Measurements from ENCODE around the gene FEM1B. TPM values are rescaled to one million over a fixed set of nuclear protein-coding genes. Genes with fewer than 3 reads are reported as not detected.

FEM1B gene
- total RNA-seq, 2 experiments from 2014 or later: 35.5 to 37.3 TPM

GRCh38 chr15:68289621-68290352 is 12.2 kb downstream of the FEM1B start:
- Histone ChIP-seq H3K4me2 (ENCODE audit: low read length) (no peak overlapping the region), H3K36me3 (ENCODE audit: insufficient read depth, low read length) (peaks cover 60% of the 10 kb centered on the region), H3K4me3 (ENCODE audit: low read depth, low read length, poor library complexity, severe bottlenecking) (no peak overlapping the region), H3K9me3 (ENCODE audit: low read length) (peaks cover 7% of the 10 kb centered on the region; the same call in 1 of the 2 replicates), H3K79me2 (ENCODE audit: insufficient read depth, low read depth, low read length) (peaks cover 74% of the 10 kb centered on the region), H3K27ac (ENCODE audit: low read depth, low read length, poor library complexity, severe bottlenecking) (no peak overlapping the region), H4K20me1 (ENCODE audit: insufficient read depth, low read length) (peaks cover 20% of the 10 kb centered on the region), H2AFZ (ENCODE audit: low read length) (no peak overlapping the region), H3K4me1 (ENCODE audit: insufficient read depth, low read length, poor library complexity, severe bottlenecking) (no peaks in the 10 kb centered on the region), H3K9me2 (ENCODE audit: insufficient read depth, low read length) (no peaks in the 10 kb centered on the region)
- TF ChIP-seq EZH2phosphoT487 (IDR thresholded peaks at IDR 0.05; ENCODE audit: borderline replicate concordance, low read depth, low read length): no peak
- TF ChIP-seq CTCF (conservative IDR thresholded peaks at IDR 0.05; ENCODE audit: low read length): no peak
- ChIA-PET POLR2A (interaction anchor here (0.5 to 1.2 kb wide), 3 partner anchors 9 to 44 kb away, joined by 4 to 6 read pairs (median 4); no protein-coding TSS in a partner anchor), CTCF (ENCODE audit: unreplicated experiment) (interaction anchor here (1.2 kb wide), 1 partner anchor 9 kb away, joined by 5 read pairs; no protein-coding TSS in a partner anchor)
- no peak for DNase-seq (ENCODE audit: low spot score)
- BruUV-seq (replicated peaks): no TSS peak
- intact Hi-C loops (cut with micrococcal nuclease; ENCODE audit: unreplicated experiment): no loop called here

- no peak overlapping the region for H3K4me2 ChIP-seq (ENCODE audit: low read length)
- peaks cover 14% of the 10 kb centered on the region; the same call in 1 of the 2 replicates for H4K20me1 ChIP-seq (ENCODE audit: insufficient read depth, low read length)
- no peak overlapping the region for H3K4me3 ChIP-seq (ENCODE audit: low read depth, low read length, poor library complexity, severe bottlenecking)
- POLR2A ChIA-PET: interaction anchor here (1.2 kb wide), 1 partner anchor 8 kb away, joined by 4 read pairs; no protein-coding TSS in a partner anchor
- H2AFZ ChIP-seq (ENCODE audit: low read length): no peak overlapping the region
- no peak for DNase-seq (ENCODE audit: low spot score)
- H3K79me2 ChIP-seq (ENCODE audit: insufficient read depth, low read depth, low read length): peaks cover 64% of the 10 kb centered on the region
- intact Hi-C loops (cut with micrococcal nuclease; ENCODE audit: unreplicated experiment): no loop called here
- no peak overlapping the region for H3K27ac ChIP-seq (ENCODE audit: low read depth, low read length, poor library complexity, severe bottlenecking)
- no TSS peak for BruUV-seq (replicated peaks)
- TF ChIP-seq CTCF (conservative IDR thresholded peaks at IDR 0.05; ENCODE audit: low read length) (no peak), EZH2phosphoT487 (IDR thresholded peaks at IDR 0.05; ENCODE audit: borderline replicate concordance, low read depth, low read length) (no peak)
- no peaks in the 10 kb centered on the region for H3K9me3 ChIP-seq (ENCODE audit: low read length)
- peaks cover 56% of the 10 kb centered on the region for H3K36me3 ChIP-seq (ENCODE audit: insufficient read depth, low read length)
- H3K9me2 ChIP-seq (ENCODE audit: insufficient read depth, low read length): no peaks in the 10 kb centered on the region
- H3K4me1 ChIP-seq (ENCODE audit: insufficient read depth, low read length, poor library complexity, severe bottlenecking): no peaks in the 10 kb centered on the region
- CTCF ChIA-PET (ENCODE audit: unreplicated experiment): interaction anchor here (0.6 kb wide), 1 partner anchor 83 kb away, joined by 3 read pairs; no protein-coding TSS in a partner anchor
These were observed 13.2 kb downstream of the FEM1B start for GRCh38 chr15:68290715-68291114.

Measured in OCI-LY7 (cell line).